HUES64 (cell line): ENCODE measurements around the gene NCOA1.
"Not testable (repeated sequence)": the region's sequence is repeated elsewhere in the genome, so short reads cannot be mapped to it uniquely, and the experiment has no call there.

Experiments used
- H3K27ac ChIP-seq: 2 replicates; pipeline ENCODE4 v1.7.0; 2013; ENCODE audit warnings: low read depth, low read length, inconsistent platforms
- H3K27me3 ChIP-seq: 2 replicates; pipeline ENCODE4 v1.6.1; 2013; ENCODE audit warnings: mild to moderate bottlenecking, low read length; ENCODE audit not compliant: insufficient read depth
- H3K36me3 ChIP-seq: 2 replicates; pipeline ENCODE4 v1.6.1; 2013; ENCODE audit warnings: mild to moderate bottlenecking, low read length; ENCODE audit not compliant: insufficient read depth
- H3K4me1 ChIP-seq: 2 replicates; pipeline ENCODE4 v1.6.1; 2013; ENCODE audit warnings: mild to moderate bottlenecking, low read length, moderate library complexity; ENCODE audit not compliant: insufficient read depth
- H3K4me3 ChIP-seq: 2 replicates; pipeline ENCODE4 v1.5.1; 2013; ENCODE audit warnings: mild to moderate bottlenecking, low read length, moderate library complexity
- H3K9ac ChIP-seq: 2 replicates; pipeline ENCODE4 v1.6.1; 2013; ENCODE audit warnings: mild to moderate bottlenecking, low read depth, low read length
- H3K9me3 ChIP-seq: 2 replicates; pipeline ENCODE4 v1.6.1; 2013; ENCODE audit warnings: low read depth, low read length; ENCODE audit not compliant: insufficient read depth
- WGBS: fragments of 150-250, 120-280 bp; methylation state at CpG from one replicate; pipeline ENCODE4 v1.1.7; 2013; ENCODE audit warnings: missing lambda C conversion rate; 5-methylcytosine and 5-hydroxymethylcytosine counted together

Gene NCOA1

GRCh38 chr2:24540011-24540477 is 49.0 kb downstream of the NCOA1 start:
- Histone ChIP-seq H3K36me3 (no peaks in the 10 kb centered on the region), H3K27me3 (no peaks in the 10 kb centered on the region), H3K9me3 (peaks cover 17% of the 10 kb centered on the region; the same call in 1 of the 2 replicates), H3K27ac (no peak overlapping the region), H3K4me1 (no peaks in the 10 kb centered on the region), H3K4me3 (no peak overlapping the region), H3K9ac (no peak overlapping the region)
- WGBS = 84% methylated on average over 2 of the region's 2 CpGs

DNA sequence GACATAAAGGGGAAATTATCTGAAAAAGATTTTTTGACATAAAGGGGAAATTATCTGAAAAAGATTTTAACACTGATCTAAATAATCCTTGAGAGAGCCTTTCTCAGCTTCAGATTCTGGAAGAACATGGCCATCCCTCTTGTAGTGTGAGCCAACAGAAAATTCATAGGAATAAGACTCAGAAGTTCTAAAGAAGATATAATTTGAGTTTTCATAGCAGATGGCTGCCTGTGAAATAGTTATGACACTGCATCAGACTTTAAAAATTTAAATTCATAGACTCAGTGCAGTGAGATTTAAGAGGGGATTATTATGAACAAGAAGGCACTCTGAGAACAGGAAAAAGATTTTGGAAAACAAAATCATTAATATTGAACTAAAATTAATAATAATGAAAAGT is 50.6 kb downstream of the NCOA1 start:
- Histone ChIP-seq H3K9ac (no peak overlapping the region), H3K9me3 (peaks cover 21% of the 10 kb centered on the region; the same call in 1 of the 2 replicates), H3K4me1 (no peaks in the 10 kb centered on the region), H3K4me3 (no peak overlapping the region), H3K36me3 (no peaks in the 10 kb centered on the region), H3K27me3 (no peaks in the 10 kb centered on the region), H3K27ac (no peak overlapping the region)

DNA sequence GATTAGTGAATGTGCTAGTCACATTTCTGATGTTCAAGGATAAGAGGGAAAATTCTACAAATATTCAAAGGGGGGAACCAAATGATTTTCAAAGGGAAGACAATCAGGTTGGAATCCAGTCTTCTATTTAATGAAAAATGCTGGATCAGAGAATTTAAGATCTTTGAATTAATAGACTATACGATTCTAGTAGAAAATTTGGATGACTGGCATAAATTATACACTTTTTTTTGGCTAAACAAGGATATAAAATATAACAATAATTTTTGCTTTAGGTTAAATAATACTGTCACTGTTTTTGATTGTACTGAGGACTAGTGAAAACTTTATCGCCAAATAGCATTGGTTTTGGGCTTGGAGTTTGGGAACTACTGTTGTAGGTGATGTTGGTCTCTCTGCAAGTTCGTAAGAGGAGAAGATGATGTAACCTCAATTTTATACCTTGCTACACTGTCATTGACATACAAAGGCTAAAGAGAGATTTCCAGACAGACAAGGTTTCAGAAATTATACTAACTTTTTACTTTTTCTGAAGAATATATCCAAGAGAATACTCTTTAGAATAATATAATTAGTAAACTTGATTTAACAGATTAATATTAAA is 51.3 kb downstream of the NCOA1 start:
- no peak overlapping the region for H3K9ac ChIP-seq
- no peak overlapping the region for H3K27ac ChIP-seq
- H3K4me3 ChIP-seq = no peak overlapping the region
- no peaks in the 10 kb centered on the region for H3K4me1 ChIP-seq
- no peaks in the 10 kb centered on the region for H3K36me3 ChIP-seq
- H3K27me3 ChIP-seq = no peaks in the 10 kb centered on the region
- peaks cover 21% of the 10 kb centered on the region; the same call in 1 of the 2 replicates for H3K9me3 ChIP-seq
- WGBS = 93% methylated on average over 2 of the region's 3 CpGs

DNA sequence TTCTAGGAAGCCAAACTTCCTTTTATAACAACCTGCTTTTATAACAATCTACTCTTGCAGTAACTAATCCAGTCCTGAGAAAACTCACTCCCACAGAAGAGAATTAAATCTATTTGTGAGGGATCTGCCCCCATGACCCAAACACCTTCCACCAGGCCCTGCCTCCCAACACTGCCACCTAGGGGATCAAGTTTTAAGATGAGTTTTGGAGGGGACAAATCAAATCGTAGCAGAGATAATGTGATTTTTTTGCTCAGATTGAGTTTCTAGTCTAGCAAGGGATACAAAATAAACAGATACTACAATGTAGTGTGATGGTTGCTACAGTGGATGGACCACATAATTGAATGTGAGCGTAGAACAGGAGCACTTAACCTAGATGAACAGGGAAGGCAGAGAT is 52.2 kb downstream of the NCOA1 start:
- 75% methylated on average over 2 of the region's 2 CpGs for WGBS
- Histone ChIP-seq H3K9me3 (peaks cover 21% of the 10 kb centered on the region; the same call in 1 of the 2 replicates), H3K27ac (no peak overlapping the region)

DNA sequence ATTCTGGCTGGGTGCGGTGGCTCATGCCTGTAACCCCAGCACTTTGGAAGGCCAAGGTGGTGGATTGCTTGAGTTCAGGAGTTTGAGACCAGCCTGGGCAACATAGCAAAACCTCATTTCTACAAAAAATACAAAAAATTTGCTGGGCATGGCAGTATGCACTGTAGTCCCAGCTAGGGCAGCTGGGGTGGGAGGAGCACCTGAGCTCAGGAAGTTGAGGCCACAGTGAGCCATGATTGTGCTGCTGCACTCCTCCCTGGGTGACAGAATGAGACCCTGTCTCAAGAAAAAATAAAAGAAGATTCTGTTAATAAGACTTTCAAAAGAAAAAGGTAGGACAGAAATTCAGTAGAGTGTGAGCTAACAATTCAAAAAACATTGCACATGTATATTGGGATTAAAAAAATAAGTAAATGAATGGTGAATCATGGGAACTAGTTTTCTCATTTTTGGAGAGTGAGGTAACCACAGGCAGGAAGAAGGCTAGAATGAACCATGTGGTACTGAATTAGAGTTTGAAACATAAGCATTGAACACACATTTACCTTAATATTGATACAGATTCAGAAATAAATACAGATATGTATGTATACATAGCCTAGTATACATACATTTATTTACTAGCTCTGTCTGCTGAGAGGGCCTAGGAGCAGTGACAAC is 53.5 kb downstream of the NCOA1 start:
- H3K9me3 ChIP-seq = peaks cover 21% of the 10 kb centered on the region; the same call in 1 of the 2 replicates
- H3K4me3 ChIP-seq = no peak overlapping the region
- WGBS = 95% methylated on average over 1 of the region's 1 CpG
- no peak overlapping the region for H3K9ac ChIP-seq
- H3K27ac ChIP-seq = no peak overlapping the region
- H3K4me1 ChIP-seq = no peaks in the 10 kb centered on the region
- H3K36me3 ChIP-seq = no peaks in the 10 kb centered on the region
- H3K27me3 ChIP-seq = no peaks in the 10 kb centered on the region

More for the DNA sequence above, 52.2 kb downstream of the NCOA1 start:
- Histone ChIP-seq H3K4me3 (no peak overlapping the region), H3K9ac (no peak overlapping the region), H3K4me1 (no peaks in the 10 kb centered on the region), H3K36me3 (no peaks in the 10 kb centered on the region), H3K27me3 (no peaks in the 10 kb centered on the region)

- no peaks in the 10 kb centered on the region for H3K36me3 ChIP-seq
- 100% methylated on average over 1 of the region's 1 CpG for WGBS
- H3K9me3 ChIP-seq = peaks cover 26% of the 10 kb centered on the region; the same call in 1 of the 2 replicates
- no peak overlapping the region for H3K4me3 ChIP-seq
- H3K27me3 ChIP-seq = no peaks in the 10 kb centered on the region
- H3K4me1 ChIP-seq = no peaks in the 10 kb centered on the region
- no peak overlapping the region for H3K9ac ChIP-seq
- no peak overlapping the region for H3K27ac ChIP-seq
Measured at GRCh38 chr2:24546669-24547068, 55.6 kb downstream of the NCOA1 start.

DNA sequence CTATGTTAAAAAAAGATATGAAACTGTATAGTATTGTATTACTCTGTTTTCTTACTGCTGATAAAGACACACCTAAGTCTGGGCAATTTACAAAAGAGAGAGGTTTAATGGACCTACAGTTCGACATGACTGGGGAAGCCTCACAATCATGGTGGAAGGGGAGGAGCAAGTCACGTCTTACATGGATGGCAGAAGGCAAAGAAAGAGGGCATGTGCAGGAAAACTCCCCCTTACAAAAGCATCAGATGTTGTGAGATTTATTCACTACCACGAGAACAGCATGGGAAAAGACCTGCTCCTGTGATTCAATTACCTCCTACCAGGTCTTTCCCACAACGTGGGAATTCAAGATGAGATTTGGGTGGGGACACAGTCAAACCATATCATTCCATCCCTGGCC is 57.0 kb downstream of the NCOA1 start:
- Histone ChIP-seq H3K4me3 (no peak overlapping the region), H3K4me1 (no peaks in the 10 kb centered on the region), H3K27ac (no peak overlapping the region), H3K9ac (no peak overlapping the region), H3K27me3 (no peaks in the 10 kb centered on the region), H3K36me3 (no peaks in the 10 kb centered on the region), H3K9me3 (peaks cover 17% of the 10 kb centered on the region; the same call in 1 of the 2 replicates)
- 77% methylated on average over 4 of the region's 4 CpGs for WGBS

DNA sequence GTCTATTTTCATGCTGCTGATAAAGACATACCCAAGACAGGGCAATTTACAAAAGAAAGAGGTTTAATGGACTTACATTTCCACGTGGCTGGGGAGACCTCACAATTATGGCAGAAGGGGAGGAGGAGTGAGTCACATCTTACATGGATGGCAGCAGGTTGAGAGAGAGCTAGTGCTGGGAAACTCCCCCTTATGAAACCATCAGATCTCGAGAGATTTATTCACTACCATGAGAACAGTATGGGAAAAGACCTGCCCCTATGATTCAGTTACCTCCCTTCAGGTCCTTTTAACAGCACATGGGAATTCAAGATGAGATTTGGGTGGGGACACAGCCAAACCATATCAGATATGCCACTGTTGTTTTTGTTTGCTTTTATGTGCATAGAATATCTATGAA is 59.2 kb downstream of the NCOA1 start:
- H3K36me3 ChIP-seq, H3K27ac ChIP-seq, H3K9me3 ChIP-seq, H3K4me3 ChIP-seq, H3K9ac ChIP-seq, H3K27me3 ChIP-seq, H3K4me1 ChIP-seq: not testable (repeated sequence)
- WGBS = 58% methylated on average over 2 of the region's 2 CpGs

DNA sequence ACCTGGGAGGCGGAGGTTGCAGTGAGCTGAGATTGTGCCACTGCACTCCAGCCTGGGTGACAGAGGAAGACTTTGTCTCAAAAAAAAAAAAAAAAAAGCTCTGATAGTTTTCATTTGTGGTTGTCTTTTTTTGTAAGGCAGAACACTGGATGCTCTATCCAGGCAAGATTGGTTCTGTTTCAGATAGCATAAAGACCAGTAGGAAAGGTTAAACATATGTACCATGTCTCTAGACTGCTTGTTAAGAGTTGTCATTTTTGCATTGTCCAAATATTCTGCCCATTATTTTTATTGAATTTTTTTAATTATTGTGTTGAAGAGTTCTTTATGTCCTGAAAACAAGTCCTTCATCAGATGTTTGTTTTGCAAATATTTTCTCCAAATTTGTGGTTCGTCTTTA is 60.0 kb downstream of the NCOA1 start:
- Histone ChIP-seq H3K27ac (no peak overlapping the region), H3K9ac (no peak overlapping the region), H3K9me3 (peaks cover 6% of the 10 kb centered on the region; the same call in 1 of the 2 replicates), H3K36me3 (no peaks in the 10 kb centered on the region), H3K27me3 (no peaks in the 10 kb centered on the region), H3K4me3 (no peak overlapping the region), H3K4me1 (no peaks in the 10 kb centered on the region)
- 97% methylated on average over 2 of the region's 2 CpGs for WGBS

DNA sequence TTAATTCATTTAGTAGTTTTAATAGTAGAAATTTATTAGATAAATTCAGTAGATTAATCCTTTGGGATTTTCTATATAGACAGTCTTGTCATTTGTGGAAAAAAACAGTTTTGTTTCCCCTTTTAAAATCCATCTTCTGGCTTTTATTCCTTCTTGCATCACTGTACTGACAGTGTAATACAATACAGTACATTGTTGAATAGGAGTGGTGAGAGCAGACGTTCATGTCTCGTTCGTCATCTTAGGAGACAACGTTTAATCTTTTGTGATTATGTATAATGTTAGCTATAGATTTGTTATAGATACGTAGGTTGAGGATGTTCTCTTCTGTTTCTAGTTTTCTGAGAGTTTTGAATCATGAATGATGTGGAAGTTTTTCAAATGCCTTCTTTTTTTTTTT is 61.8 kb downstream of the NCOA1 start:
- WGBS = 94% methylated on average over 5 of the region's 5 CpGs
- Histone ChIP-seq H3K36me3 (no peaks in the 10 kb centered on the region), H3K9me3 (peaks cover 10% of the 10 kb centered on the region; the same call in 1 of the 2 replicates)

GRCh38 chr2:24558781-24559472 is 67.9 kb downstream of the NCOA1 start:
- Histone ChIP-seq H3K27ac (no peak overlapping the region), H3K4me1 (no peaks in the 10 kb centered on the region), H3K9ac (no peak overlapping the region), H3K36me3 (no peaks in the 10 kb centered on the region), H3K4me3 (no peak overlapping the region), H3K9me3 (peaks cover 5% of the 10 kb centered on the region; the same call in 1 of the 2 replicates), H3K27me3 (no peaks in the 10 kb centered on the region)
- 97% methylated on average over 7 of the region's 7 CpGs for WGBS

More for the DNA sequence above, 61.8 kb downstream of the NCOA1 start:
- Histone ChIP-seq H3K27ac (no peak overlapping the region), H3K4me1 (no peaks in the 10 kb centered on the region), H3K4me3 (no peak overlapping the region), H3K9ac (no peak overlapping the region), H3K27me3 (no peaks in the 10 kb centered on the region)
